Calu3 (cell line): ENCODE data around the gene ABAT. TPM values are rescaled to one million over a fixed set of nuclear protein-coding genes. Genes with fewer than 3 reads are reported as not detected.

Source experiments
- BruUV-seq: library from RNA; stranded (reverse); fragments of 400-500 nt; replicated peaks from 2 replicates; lab custom pipeline; 2021; lab: Mats Ljungman, UMichigan
- CTCF ChIA-PET: fragments of 300-600 bp; sonication (Branson Sonifier 250); formaldehyde crosslinking; loops from one replicate; lab custom pipeline; 2022; ENCODE audit warnings: antibody characterized with exemption; lab: Charles Lee
- DNase-seq: peaks from one replicate; pipeline ENCODE4 v3.0.0; 2022
- H3K27ac Mint-ChIP-seq: one replicate; pipeline ENCODE4 v1.8.0; 2022; ENCODE audit warnings: mixed read lengths; ENCODE audit not compliant: unreplicated experiment
- H3K27me3 Mint-ChIP-seq: one replicate; pipeline ENCODE4 v1.8.0; 2022; ENCODE audit warnings: mixed read lengths; ENCODE audit not compliant: unreplicated experiment
- H3K36me3 Mint-ChIP-seq: one replicate; pipeline ENCODE4 v1.8.0; 2022; ENCODE audit warnings: mild to moderate bottlenecking, moderate library complexity, mixed read lengths; ENCODE audit not compliant: insufficient read depth, unreplicated experiment
- H3K4me1 Mint-ChIP-seq: one replicate; pipeline ENCODE4 v1.8.0; 2022; ENCODE audit warnings: mild to moderate bottlenecking, low read depth, mixed read lengths; ENCODE audit not compliant: unreplicated experiment
- H3K4me3 Mint-ChIP-seq: one replicate; pipeline ENCODE4 v1.8.0; 2022; ENCODE audit warnings: mild to moderate bottlenecking, low read depth, moderate library complexity, mixed read lengths; ENCODE audit not compliant: unreplicated experiment
- H3K9me3 Mint-ChIP-seq: one replicate; pipeline ENCODE4 v1.8.0; 2022; ENCODE audit warnings: low read depth, mixed read lengths; ENCODE audit not compliant: unreplicated experiment
- CTCF ChIP-seq: fragments of 200-600 bp; IDR thresholded peaks from one replicate; pipeline ENCODE4 v1.8.0; 2022; ENCODE audit warnings: antibody characterized with exemption; ENCODE audit not compliant: unreplicated experiment
- intact Hi-C: fragments of 100-400 bp; cut with micrococcal nuclease; formaldehyde crosslinking; loops from one replicate; pipeline ENCODE4 v1.10.0; 2022; ENCODE audit not compliant: unreplicated experiment
- total RNA-seq: library from RNA; stranded (reverse); gene quantifications from 2 replicates; pipeline ENCODE4 v1.2.3, GENCODE V29; 2022

ABAT gene
- total RNA-seq, 1 experiment from 2014 or later, result 12.6 TPM

- Mint-ChIP-seq H3K4me1 (peaks cover 14% of the 10 kb centered on the region), H3K27me3 (no peaks in the 10 kb centered on the region), H3K4me3 (no peak overlapping the region), H3K9me3 (peaks cover 3% of the 10 kb centered on the region), H3K36me3 (peaks cover 8% of the 10 kb centered on the region), H3K27ac (no peak overlapping the region)
- intact Hi-C loops, result no loop called here
- DNase-seq, result no peak
- no peak for TF ChIP-seq CTCF
- no TSS peak for BruUV-seq
- CTCF ChIA-PET, result no interaction called here
Observed at GRCh38 chr16:8683640-8684039, 9.2 kb downstream of the ABAT start.

- CTCF ChIA-PET, result interaction anchor here (0.5 kb wide), 1 partner anchor 1058 kb away, joined by 3 read pairs; no protein-coding TSS in a partner anchor
- Mint-ChIP-seq H3K27ac (no peak overlapping the region), H3K36me3 (no peaks in the 10 kb centered on the region), H3K27me3 (no peaks in the 10 kb centered on the region), H3K4me1 (no peaks in the 10 kb centered on the region), H3K9me3 (peaks cover 6% of the 10 kb centered on the region), H3K4me3 (no peak overlapping the region)
- BruUV-seq, result no TSS peak
- intact Hi-C loops, result no loop called here
- DNase-seq, result no peak
- TF ChIP-seq CTCF, result no peak
Observed at GRCh38 chr16:8685617-8686016, 11.2 kb downstream of the ABAT start.

- H3K4me3 Mint-ChIP-seq, result no peak overlapping the region
- no peak for TF ChIP-seq CTCF
- no TSS peak for BruUV-seq
- no peaks in the 10 kb centered on the region for H3K4me1 Mint-ChIP-seq
- no peaks in the 10 kb centered on the region for H3K36me3 Mint-ChIP-seq
- H3K9me3 Mint-ChIP-seq, result peaks cover 6% of the 10 kb centered on the region
- DNase-seq, result no peak
- intact Hi-C loops, result no loop called here
- CTCF ChIA-PET, result interaction anchor here (0.5 kb wide), 1 partner anchor 1058 kb away, joined by 3 read pairs; no protein-coding TSS in a partner anchor
- no peak overlapping the region for H3K27ac Mint-ChIP-seq
- H3K27me3 Mint-ChIP-seq, result no peaks in the 10 kb centered on the region
Observed at GRCh38 chr16:8686031-8686621, 11.7 kb downstream of the ABAT start.

- no TSS peak for BruUV-seq
- TF ChIP-seq CTCF, result no peak
- Mint-ChIP-seq H3K27me3 (no peaks in the 10 kb centered on the region), H3K4me1 (no peaks in the 10 kb centered on the region), H3K27ac (no peak overlapping the region), H3K36me3 (no peaks in the 10 kb centered on the region), H3K4me3 (no peak overlapping the region), H3K9me3 (peaks cover 6% of the 10 kb centered on the region)
- CTCF ChIA-PET, result no interaction called here
- no peak for DNase-seq
- intact Hi-C loops, result no loop called here
Observed at GRCh38 chr16:8686879-8687278, 12.5 kb downstream of the ABAT start.
